MM.1S (cell line): Measurements from ENCODE around the gene ZBTB43.
A peak's percentile ranks its signal among the peaks of the same experiment; 100 is the strongest.

ENCODE experiments used
- DNase-seq: peaks from one replicate; pipeline ENCODE4 v3.0.0-alpha.2; 2015
- H2AFZ ChIP-seq: fragments of 300-600 bp; sonication (generic); 2 replicates; pipeline ENCODE4 v1.6.0; 2016; ENCODE audit warnings: antibody characterized with exemption, low read length
- H3F3A ChIP-seq: fragments of 300-600 bp; sonication (generic); 2 replicates; pipeline ENCODE4 v1.6.1; 2016; ENCODE audit warnings: mild to moderate bottlenecking, antibody characterized with exemption, low read length, moderate library complexity, mixed read lengths; ENCODE audit not compliant: insufficient read depth
- H3K27ac ChIP-seq: fragments of 300-600 bp; sonication (generic); 2 replicates; pipeline ENCODE4 v1.5.1; 2016; ENCODE audit warnings: mild to moderate bottlenecking, low read length
- H3K27me3 ChIP-seq: fragments of 300-600 bp; sonication (generic); replicated peaks from 2 replicates; pipeline ENCODE4 v1.6.0; 2016; ENCODE audit warnings: low read length; ENCODE audit not compliant: insufficient read depth
- H3K36me3 ChIP-seq: fragments of 300-600 bp; sonication (generic); replicated peaks from 2 replicates; pipeline ENCODE4 v1.6.1; 2016; ENCODE audit warnings: mild to moderate bottlenecking, low read length, mixed read lengths; ENCODE audit not compliant: insufficient read depth
- H3K4me1 ChIP-seq: fragments of 300-600 bp; sonication (generic); 2 replicates; pipeline ENCODE4 v1.6.1; 2016; ENCODE audit warnings: low read length, mixed read lengths
- H3K4me2 ChIP-seq: fragments of 300-600 bp; sonication (generic); 2 replicates; pipeline ENCODE4 v1.6.0; 2016; ENCODE audit warnings: low read depth, low read length
- H3K4me3 ChIP-seq: fragments of 300-600 bp; sonication (generic); 2 replicates; pipeline ENCODE4 v1.5.1; 2016; ENCODE audit warnings: low read length, mixed read lengths
- H3K79me2 ChIP-seq: fragments of 300-600 bp; sonication (generic); 2 replicates; pipeline ENCODE4 v1.6.1; 2016; ENCODE audit warnings: mixed run types, low read length, mixed read lengths
- H3K9ac ChIP-seq: fragments of 300-600 bp; sonication (generic); 2 replicates; pipeline ENCODE4 v1.6.1; 2016; ENCODE audit warnings: low read length, mixed read lengths
- H3K9me2 ChIP-seq: fragments of 300-600 bp; sonication (generic); replicated peaks from 2 replicates; pipeline ENCODE4 v1.6.1; 2016; ENCODE audit warnings: mild to moderate bottlenecking, low read length, mixed read lengths; ENCODE audit not compliant: insufficient read depth
- H3K9me3 ChIP-seq: fragments of 300-600 bp; sonication (generic); replicated peaks from 2 replicates; pipeline ENCODE4 v1.6.1; 2016; ENCODE audit warnings: mild to moderate bottlenecking, low read length, mixed read lengths; ENCODE audit not compliant: insufficient read depth
- H4K20me1 ChIP-seq: fragments of 300-600 bp; sonication (generic); 2 replicates; pipeline ENCODE4 v1.6.1; 2016; ENCODE audit warnings: mild to moderate bottlenecking, low read length, moderate library complexity, mixed read lengths; ENCODE audit not compliant: insufficient read depth
- CTCF ChIP-seq: fragments of 300-600 bp; sonication (generic); IDR thresholded peaks from 2 replicates; pipeline ENCODE4 v1.5.1; 2016; ENCODE audit warnings: antibody characterized with exemption, low read length, mixed read lengths
- EZH2 ChIP-seq: fragments of 300-600 bp; sonication (generic); optimal IDR thresholded peaks from 2 replicates; pipeline ENCODE3; 2017; ENCODE audit warnings: low read depth, mild to moderate bottlenecking, antibody characterized with exemption, low read length, mixed read lengths
- EZH2phosphoT487 ChIP-seq: fragments of 300-600 bp; sonication (generic); IDR thresholded peaks from 2 replicates; pipeline ENCODE4 v1.6.1; 2018; ENCODE audit warnings: antibody characterized with exemption, low read length

The ZBTB43 gene

GRCh38 chr9:126788046-126788445 is 16.8 kb upstream of the ZBTB43 start:
- Histone ChIP-seq H3K4me2 (peak overlapping the region; percentile 54; the same call in 1 of the 2 replicates), H4K20me1 (no peaks in the 10 kb centered on the region), H3K27me3 (no peaks in the 10 kb centered on the region), H3F3A (no peaks in the 10 kb centered on the region), H3K4me1 (peaks cover 12% of the 10 kb centered on the region), H3K36me3 (no peaks in the 10 kb centered on the region), H3K79me2 (no peaks in the 10 kb centered on the region), H2AFZ (no peak overlapping the region), H3K9me2 (no peaks in the 10 kb centered on the region), H3K9me3 (no peaks in the 10 kb centered on the region), H3K27ac (no peak overlapping the region), H3K4me3 (no peak overlapping the region), H3K9ac (no peak overlapping the region)
- TF ChIP-seq EZH2phosphoT487 = no peak
- no peak for TF ChIP-seq CTCF
- no peak for TF ChIP-seq EZH2
- no peak for DNase-seq

- H3K27ac ChIP-seq = peak overlapping the region; percentile 9; the same call in 1 of the 2 replicates
- H3K4me1 ChIP-seq = peaks cover 12% of the 10 kb centered on the region
- no peaks in the 10 kb centered on the region for H3K9me3 ChIP-seq
- H3K79me2 ChIP-seq = no peaks in the 10 kb centered on the region
- peak overlapping the region; percentile 54 for H3K4me2 ChIP-seq
- no peaks in the 10 kb centered on the region for H3K36me3 ChIP-seq
- no peaks in the 10 kb centered on the region for H3K9me2 ChIP-seq
- H3K27me3 ChIP-seq = no peaks in the 10 kb centered on the region; the same call in 1 of the 2 replicates
- H4K20me1 ChIP-seq = no peaks in the 10 kb centered on the region
- peak overlapping the region; percentile 21; the same call in 1 of the 2 replicates for H3K4me3 ChIP-seq
- no peaks in the 10 kb centered on the region for H3F3A ChIP-seq
- H2AFZ ChIP-seq = peak overlapping the region; percentile 95
- TF ChIP-seq EZH2 = no peak
- no peak for TF ChIP-seq CTCF
- no peak for TF ChIP-seq EZH2phosphoT487
- H3K9ac ChIP-seq = no peak overlapping the region
- peak; percentile 85 for DNase-seq
Observed at GRCh38 chr9:126788634-126789349, 16.0 kb upstream of the ZBTB43 start.

- Histone ChIP-seq H3K4me1 (peaks cover 12% of the 10 kb centered on the region), H3K4me3 (no peak overlapping the region), H4K20me1 (no peaks in the 10 kb centered on the region), H3K27me3 (no peaks in the 10 kb centered on the region; the same call in 1 of the 2 replicates), H3K9me2 (no peaks in the 10 kb centered on the region), H3K79me2 (no peaks in the 10 kb centered on the region), H2AFZ (no peak overlapping the region), H3K9ac (no peak overlapping the region), H3K36me3 (no peaks in the 10 kb centered on the region), H3F3A (no peaks in the 10 kb centered on the region), H3K9me3 (no peaks in the 10 kb centered on the region), H3K27ac (no peak overlapping the region), H3K4me2 (no peak overlapping the region)
- no peak for DNase-seq
- TF ChIP-seq EZH2phosphoT487 (no peak), CTCF (no peak), EZH2 (no peak)
Observed at GRCh38 chr9:126790561-126790960, 14.3 kb upstream of the ZBTB43 start.
